ENCODE data around the gene GARS1.
"Not testable (repeated sequence)": the region's sequence is repeated elsewhere in the genome, so short reads cannot be mapped to it uniquely, and the experiment has no call there.

The GARS1 gene

DNA sequence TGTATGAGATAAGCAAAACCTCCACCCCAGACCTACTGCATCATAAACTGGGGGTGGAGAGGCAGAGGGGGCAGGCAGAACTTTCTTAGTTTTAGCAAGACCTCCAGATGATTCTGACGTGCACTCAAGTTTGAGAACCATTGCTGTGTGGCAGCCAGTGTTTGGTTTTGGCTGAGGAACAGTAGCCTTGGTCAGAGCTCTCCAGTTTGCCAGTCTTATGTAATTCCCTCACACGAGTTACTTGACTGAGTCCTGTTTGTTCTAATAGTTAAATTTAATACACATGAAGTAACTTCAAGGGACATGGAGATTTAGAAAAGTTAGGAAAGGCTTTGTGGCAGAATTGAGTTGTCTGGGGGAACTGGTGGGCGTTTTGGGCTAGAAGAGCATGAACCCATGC, 38.5 kb downstream of the GARS1 start:
- no peak for DNase-seq

GRCh38 chr7:30634193-30634626, 39.5 kb downstream of the GARS1 start:
- DNase-seq = no peak

GRCh38 chr7:30634634-30635201, 40.0 kb downstream of the GARS1 start:
- DNase-seq = no peak

GRCh38 chr7:30635798-30636197, 41.1 kb downstream of the GARS1 start:
- DNase-seq = peak in 1 of 3 experiments; percentile 51

GRCh38 chr7:30642322-30642721, 47.6 kb downstream of the GARS1 start:
- DNase-seq = not testable (repeated sequence)

DNA sequence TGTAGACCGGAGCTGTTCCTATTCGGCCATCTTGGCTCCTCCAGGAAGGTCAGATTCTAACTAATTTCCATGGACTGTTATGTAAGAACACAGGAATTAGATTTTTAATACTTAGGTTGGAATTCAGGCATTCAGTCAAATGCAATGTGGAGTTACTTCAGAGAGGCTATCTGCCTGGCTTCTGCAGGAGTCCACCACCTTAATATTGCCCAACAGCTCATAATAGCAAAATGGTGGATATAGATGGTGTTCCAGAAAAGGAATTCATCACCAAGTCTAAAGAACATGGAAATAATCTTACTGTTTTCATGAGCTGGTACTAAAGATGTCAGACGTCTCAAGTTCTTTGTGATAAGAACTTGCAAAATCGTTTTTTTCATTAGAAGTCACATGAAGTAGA, 48.1 kb downstream of the GARS1 start:
- no peak for DNase-seq

- no peak for DNase-seq
These were observed 49.7 kb downstream of the GARS1 start for GRCh38 chr7:30644286-30644955.

DNA sequence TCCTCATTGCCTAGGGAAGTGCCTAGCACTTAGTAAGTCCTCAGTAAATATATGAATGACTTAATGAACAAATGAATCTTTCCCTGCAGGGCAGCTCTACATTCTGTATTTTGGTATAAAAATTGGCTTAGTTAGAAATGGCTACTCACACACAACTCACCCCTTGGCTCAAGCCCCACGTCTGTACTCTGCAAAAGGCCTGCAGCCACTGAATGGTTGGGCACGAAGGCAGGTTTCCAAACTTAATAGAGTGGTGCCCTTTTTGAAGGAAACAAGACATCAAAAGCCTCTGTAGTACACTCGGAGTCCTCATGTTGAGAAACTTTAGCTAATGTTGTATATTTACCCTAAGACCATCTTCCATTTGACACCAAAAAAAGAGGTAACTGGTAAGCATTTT, 51.0 kb downstream of the GARS1 start:
- no peak for DNase-seq

- DNase-seq = no peak
These were observed 51.5 kb downstream of the GARS1 start for GRCh38 chr7:30646154-30646553.

DNA sequence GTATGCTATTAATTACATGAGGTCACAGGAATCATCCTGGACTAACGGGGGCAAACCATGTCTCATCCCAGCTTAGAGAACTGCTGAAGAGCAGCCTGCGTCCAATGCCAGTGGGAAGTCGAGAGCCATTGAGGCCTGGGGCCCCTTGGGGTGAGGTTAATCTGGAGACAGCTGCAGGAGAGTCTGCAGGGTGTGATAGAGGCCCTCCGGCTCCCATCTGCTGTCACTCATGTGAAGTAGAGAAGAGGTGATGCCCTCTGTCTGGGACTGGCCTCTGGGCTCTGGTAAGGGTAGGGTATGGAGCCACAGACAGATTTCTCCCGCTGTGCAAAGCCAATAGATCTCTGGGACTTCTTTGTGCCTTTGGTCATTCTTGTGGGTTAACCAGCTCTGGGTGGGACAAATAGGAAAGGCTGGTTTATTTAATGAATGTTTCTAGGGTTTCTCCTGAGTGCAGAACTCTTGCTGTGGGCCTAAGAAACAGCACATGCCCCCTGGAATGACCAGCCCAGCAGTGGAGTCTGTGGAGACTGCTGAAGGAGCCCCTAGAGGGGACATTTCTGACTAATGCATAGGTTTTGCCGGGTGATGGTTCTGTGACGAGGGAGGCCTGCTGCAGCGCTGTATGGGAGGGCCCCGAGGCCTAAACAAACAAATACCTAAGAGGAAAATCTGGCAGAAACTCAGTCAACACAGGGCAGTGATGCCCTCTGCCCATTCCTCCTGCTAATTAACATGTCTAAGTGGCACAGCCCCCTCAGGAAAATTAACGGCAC, 53.1 kb downstream of the GARS1 start:
- peak in 2 of 3 experiments; percentile 34 to 69 for DNase-seq

GRCh38 chr7:30648744-30649540, 54.3 kb downstream of the GARS1 start:
- DNase-seq = no peak

DNA sequence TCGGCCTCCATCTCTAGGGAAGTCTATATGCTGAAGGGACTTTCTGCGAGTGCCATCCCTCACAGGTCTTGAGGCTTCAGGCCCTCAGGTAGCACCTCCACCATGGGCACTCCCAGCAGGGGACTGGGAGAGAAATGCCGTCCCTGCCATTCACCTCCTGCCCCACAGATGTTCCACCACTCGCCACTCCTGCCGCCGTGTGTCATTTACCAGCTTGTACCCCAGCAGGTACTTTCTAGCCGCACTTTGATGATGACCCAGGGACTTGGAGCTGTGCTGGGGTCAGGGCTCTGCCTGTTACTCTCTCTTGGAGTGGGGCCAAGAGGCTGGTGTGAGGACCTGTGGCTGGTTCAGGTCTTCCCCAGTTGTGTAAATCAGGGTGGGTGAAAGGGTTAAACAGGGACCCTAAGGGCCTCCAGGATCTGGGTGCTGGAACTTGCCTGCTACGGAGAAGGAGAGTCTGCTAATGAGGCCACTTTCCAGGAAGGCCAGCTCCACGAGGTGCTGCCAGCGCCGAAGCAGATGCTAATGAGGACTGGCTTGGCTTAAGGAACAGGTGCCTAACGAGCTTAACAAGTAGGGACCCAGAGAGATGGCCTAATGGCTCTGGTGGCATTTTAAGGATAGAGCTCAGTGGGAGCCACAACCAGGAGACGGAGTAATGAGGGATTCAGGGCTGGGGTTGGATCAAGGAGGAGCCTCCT, 55.2 kb downstream of the GARS1 start:
- peak in 1 of 3 experiments; percentile 42 for DNase-seq

- peak in 1 of 3 experiments; percentile 79 for DNase-seq
These were observed 55.7 kb downstream of the GARS1 start for GRCh38 chr7:30650421-30650808.

GRCh38 chr7:30652132-30652531, 57.5 kb downstream of the GARS1 start:
- no peak for DNase-seq

- no peak for DNase-seq
These were observed 58.3 kb downstream of the GARS1 start for GRCh38 chr7:30652698-30653641.

GRCh38 chr7:30654296-30655090, 59.8 kb downstream of the GARS1 start:
- DNase-seq = no peak

DNA sequence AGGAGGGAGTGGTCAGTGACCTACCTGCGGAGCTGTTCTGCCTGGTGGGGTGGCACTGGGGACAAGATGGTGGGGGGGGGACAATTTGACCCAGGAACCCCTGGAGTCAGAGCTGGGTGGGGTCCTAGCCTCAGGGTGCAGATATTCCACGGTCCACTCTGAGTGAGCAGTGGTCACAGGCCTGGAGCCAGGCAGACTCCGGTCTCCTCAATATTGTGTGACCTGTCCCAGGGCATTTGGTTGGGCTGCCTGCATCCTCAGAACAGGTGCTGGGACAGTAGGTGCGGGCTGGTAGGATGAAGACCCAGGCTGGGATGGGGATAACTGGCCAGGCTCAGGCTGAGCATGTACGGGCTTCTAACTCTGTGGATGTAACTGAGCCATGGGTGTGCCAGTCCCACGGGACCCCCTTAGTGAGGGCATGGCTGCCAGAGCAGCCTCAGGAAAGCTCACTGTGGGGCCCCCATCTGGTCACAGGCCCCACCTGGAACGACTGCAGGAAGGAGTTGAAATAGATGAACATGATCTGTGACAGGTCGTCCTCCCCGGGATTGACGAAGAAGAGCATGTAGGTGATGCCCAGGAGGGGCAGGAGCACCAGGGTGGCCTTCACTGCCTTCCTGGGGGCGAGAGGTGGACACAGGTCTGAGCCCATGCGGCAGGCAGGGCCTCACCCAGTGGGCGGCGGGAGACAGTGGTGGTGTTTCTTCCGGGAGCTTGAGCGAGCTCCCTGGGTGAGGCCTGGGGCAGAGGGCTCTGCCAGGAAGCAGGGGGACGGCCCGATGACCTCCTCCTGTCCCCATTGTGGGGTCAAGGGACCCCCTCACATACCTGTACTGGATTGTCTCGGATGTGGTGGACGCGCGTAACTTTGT, 60.7 kb downstream of the GARS1 start:
- no peak for DNase-seq

GRCh38 chr7:30656006-30656957, 61.6 kb downstream of the GARS1 start:
- no peak for DNase-seq
